Esophagus squamous epithelium (tissue), 4 donors: ENCODE results near the gene VEPH1.

Experiments
- CTCF ChIP-seq, 6 experiments: fragments of 450-650 bp in 4 of 6; fragments of 200-600 bp in 2 of 6; sonication (generic) in 2 of 6; IDR thresholded peaks; one replicate each; pipeline ENCODE4 v1.5.1; 2016 to 2019; ENCODE audit warnings: antibody characterized with exemption in 6 of 6, mild to moderate bottlenecking in 4 of 6, moderate library complexity in 4 of 6
- POLR2A ChIP-seq, 4 donors: fragments of 450-650 bp; IDR thresholded peaks; one replicate each; pipeline ENCODE4 v1.6.1; 2017; ENCODE audit warnings: antibody characterized with exemption in 4 of 4, mild to moderate bottlenecking in 4 of 4, moderate library complexity in 3 of 4

- TF ChIP-seq POLR2A (IDR thresholded peaks at IDR 0.05) (no peak), CTCF (IDR thresholded peaks at IDR 0.05) (no peak)
Observed at GRCh38 chr3:157500232-157500631, 3.0 kb downstream of the VEPH1 start.
